Upper lobe of right lung (tissue), 1 donor: ENCODE data around the gene BIRC6. TPM values are rescaled to one million over a fixed set of nuclear protein-coding genes. Genes with fewer than 3 reads are reported as not detected.

Experiments used
- ATAC-seq: fragments of 200-7000 bp; cut with Tn5 transposase; one replicate; pipeline ENCODE4 v1.9.1; 2020; ENCODE audit warnings: mild to moderate bottlenecking, moderate library complexity
- DNase-seq: peaks from one replicate; pipeline ENCODE4 v3.0.0-alpha.2; 2020
- H3K27ac ChIP-seq: fragments of 200-600 bp; one replicate; pipeline ENCODE4 v1.8.0; 2022
- H3K27me3 ChIP-seq: fragments of 200-600 bp; one replicate; pipeline ENCODE4 v1.8.0; 2022; ENCODE audit warnings: mild to moderate bottlenecking
- H3K36me3 ChIP-seq: fragments of 200-600 bp; one replicate; pipeline ENCODE4 v1.8.0; 2022
- H3K4me1 ChIP-seq: fragments of 200-600 bp; one replicate; pipeline ENCODE4 v1.8.0; 2022
- H3K4me3 ChIP-seq: fragments of 200-600 bp; one replicate; pipeline ENCODE4 v1.8.0; 2022; ENCODE audit warnings: mild to moderate bottlenecking
- H3K9me3 ChIP-seq: fragments of 200-600 bp; one replicate; pipeline ENCODE4 v1.8.0; 2022
- CTCF ChIP-seq: fragments of 200-600 bp; IDR thresholded peaks from one replicate; pipeline ENCODE4 v1.8.0; 2022; ENCODE audit warnings: antibody characterized with exemption
- intact Hi-C: fragments of 100-400 bp; cut with DNase I; formaldehyde crosslinking; loops from one replicate; pipeline ENCODE4 v1.11.0; 2022
- total RNA-seq: library from RNA; stranded (reverse); fragmentation: NEBNext Ultra II Directional; extraction: Animal tissue kit (Norgen Biotek cat#: 25700); gene quantifications from one replicate; pipeline ENCODE4 v1.2.1, GENCODE V29; 2021
- donor health status: DM: no; HTN: yes; CAD: no; lungs with severe emphysema.

Gene BIRC6
- total RNA-seq, 1 donor from 2014 or later: 86.6 TPM

GRCh38 chr2:32442020-32442467, 85.2 kb downstream of the BIRC6 start:
- Histone ChIP-seq H3K36me3 (peaks cover 92% of the 10 kb centered on the region), H3K9me3 (no peaks in the 10 kb centered on the region), H3K27me3 (no peaks in the 10 kb centered on the region), H3K4me1 (no peaks in the 10 kb centered on the region), H3K4me3 (no peak overlapping the region), H3K27ac (no peak overlapping the region)
- ATAC-seq (no peak), DNase-seq (no peak)
- intact Hi-C loops: no loop called here
- no peak for TF ChIP-seq CTCF

DNA sequence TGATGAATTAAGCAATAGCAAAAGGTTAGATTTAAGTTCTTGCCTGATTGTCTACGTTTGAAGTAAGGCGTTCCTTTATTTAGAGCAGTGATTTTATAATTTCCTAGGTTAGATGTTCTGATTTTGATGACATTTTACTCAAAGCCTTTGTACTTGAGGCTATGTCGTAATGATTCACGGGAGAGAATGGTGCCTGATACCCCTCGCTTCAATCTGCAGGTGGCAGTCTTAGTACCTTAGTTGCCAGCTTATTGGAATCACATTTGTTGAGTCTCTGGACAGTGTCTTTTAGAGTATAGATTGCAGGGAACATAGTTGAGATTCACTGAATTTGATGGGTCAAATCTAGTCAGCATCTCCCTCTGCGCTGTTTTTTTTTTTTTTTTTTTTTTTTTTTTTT, 89.5 kb downstream of the BIRC6 start:
- H3K9me3 ChIP-seq: no peaks in the 10 kb centered on the region

GRCh38 chr2:32450851-32451250, 94.0 kb downstream of the BIRC6 start:
- TF ChIP-seq CTCF: no peak
- no peaks in the 10 kb centered on the region for H3K4me1 ChIP-seq
- no peak overlapping the region for H3K27ac ChIP-seq
- intact Hi-C loops: no loop called here
- no peak overlapping the region for H3K4me3 ChIP-seq
- H3K36me3 ChIP-seq: peaks cover 31% of the 10 kb centered on the region
- H3K27me3 ChIP-seq: no peaks in the 10 kb centered on the region
- DNase-seq: no peak
- ATAC-seq: no peak
- H3K9me3 ChIP-seq: no peaks in the 10 kb centered on the region

More for the DNA sequence above, 89.5 kb downstream of the BIRC6 start:
- Histone ChIP-seq H3K4me3 (no peak overlapping the region), H3K27me3 (no peaks in the 10 kb centered on the region), H3K36me3 (peaks cover 71% of the 10 kb centered on the region), H3K27ac (no peak overlapping the region), H3K4me1 (no peaks in the 10 kb centered on the region)
- ATAC-seq (no peak), DNase-seq (no peak)
- intact Hi-C loops: no loop called here
- no peak for TF ChIP-seq CTCF

DNA sequence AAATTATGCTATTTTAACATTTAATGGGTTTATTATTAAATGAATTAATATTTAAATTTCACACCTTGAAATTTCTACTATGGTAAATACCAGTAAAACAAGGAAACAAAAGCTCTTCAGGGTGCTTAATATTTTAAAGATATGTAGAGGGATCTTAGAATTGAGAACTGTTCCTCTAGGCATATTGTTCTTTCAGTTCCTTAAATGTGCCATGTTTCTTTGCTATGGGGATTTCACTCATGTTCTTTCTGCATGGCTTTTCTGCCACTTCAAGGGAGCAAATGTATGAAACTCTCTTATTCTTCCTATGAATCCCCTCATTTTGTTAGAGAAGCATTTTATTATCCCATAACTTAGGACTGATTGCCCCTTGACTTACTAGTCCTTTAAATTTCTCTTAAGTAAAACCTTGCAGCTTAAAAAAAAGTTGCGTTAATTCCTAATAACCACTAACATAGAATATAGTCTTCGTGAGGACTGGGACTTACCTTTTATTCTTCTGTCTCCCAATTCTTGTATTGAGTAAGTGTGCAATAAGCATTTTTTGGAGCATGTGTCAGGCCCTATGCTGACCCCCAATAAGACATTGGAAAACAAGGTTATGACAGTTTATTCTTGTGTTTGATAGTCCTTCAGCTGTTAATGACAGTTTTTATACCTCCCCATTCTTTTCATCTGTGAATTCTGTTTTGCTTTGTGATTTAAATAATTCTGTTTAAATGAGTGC, 95.7 kb downstream of the BIRC6 start:
- ATAC-seq (no peak), DNase-seq (no peak)
- intact Hi-C loops: no loop called here
- Histone ChIP-seq H3K9me3 (no peaks in the 10 kb centered on the region), H3K4me3 (no peak overlapping the region), H3K27me3 (no peaks in the 10 kb centered on the region), H3K4me1 (no peaks in the 10 kb centered on the region), H3K27ac (no peak overlapping the region), H3K36me3 (peaks cover 24% of the 10 kb centered on the region)
- no peak for TF ChIP-seq CTCF

DNA sequence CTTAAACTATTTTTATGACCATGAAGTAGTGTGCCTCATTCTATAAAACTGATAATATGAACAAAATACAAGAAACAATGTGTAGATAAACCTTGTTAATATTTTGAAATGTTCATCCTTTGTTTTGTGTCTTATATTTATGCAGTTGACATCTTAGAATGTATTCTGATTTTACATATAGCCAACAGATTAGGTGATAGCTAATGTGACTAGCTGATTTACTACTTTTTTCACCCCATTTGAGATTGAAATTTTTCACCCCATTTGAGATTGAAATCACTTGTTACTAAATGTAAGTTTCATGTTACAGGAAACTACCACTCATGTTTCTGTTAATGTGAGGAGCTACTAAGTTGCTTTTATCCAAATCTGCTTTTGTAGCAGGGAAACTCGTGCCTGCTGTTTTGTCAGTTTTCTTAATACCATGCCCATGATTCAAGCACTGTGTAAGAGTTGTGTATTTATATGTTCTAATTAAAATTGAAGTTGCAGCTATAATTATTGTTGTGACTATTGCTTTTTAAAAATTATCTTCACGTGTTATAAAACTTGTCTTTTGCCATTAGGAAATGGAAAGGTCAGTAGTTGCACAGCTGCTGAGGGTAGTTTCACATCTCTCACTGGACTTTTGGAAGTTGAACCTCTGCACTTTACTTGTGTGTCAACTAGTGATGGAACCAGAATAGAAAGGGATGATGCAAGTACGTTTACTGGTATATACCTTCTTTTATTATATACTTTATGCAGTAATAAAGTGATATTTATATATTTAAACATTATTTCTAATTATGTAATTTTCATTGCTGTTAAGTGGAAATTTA, 96.6 kb downstream of the BIRC6 start:
- DNase-seq: no peak
- Histone ChIP-seq H3K27me3 (no peaks in the 10 kb centered on the region), H3K4me1 (no peaks in the 10 kb centered on the region), H3K27ac (no peak overlapping the region), H3K4me3 (no peak overlapping the region), H3K36me3 (peaks cover 24% of the 10 kb centered on the region), H3K9me3 (no peaks in the 10 kb centered on the region)
- no peak for ATAC-seq
- intact Hi-C loops: no loop called here
- no peak for TF ChIP-seq CTCF
